T-helper 2 cell treated with Interferon-gamma antibody and Interleukin-4, amounts not matched to agents 5 μg/mL and 100 μg/mL, for 36 hours (primary cell): ENCODE measurements around the gene SLC38A2.
A peak's percentile ranks its signal among the peaks of the same experiment; 100 is the strongest.
"Not testable (repeated sequence)": the region's sequence is repeated elsewhere in the genome, so short reads cannot be mapped to it uniquely, and the experiment has no call there.

Source experiments
- DNase-seq: peaks from one replicate; pipeline ENCODE4 v3.0.0; 2021; ENCODE audit warnings: low spot score
- H3K27ac Mint-ChIP-seq: one replicate; pipeline ENCODE4 v1.8.0; 2021; ENCODE audit warnings: mild to moderate bottlenecking, mixed read lengths
- H3K27me3 Mint-ChIP-seq: one replicate; pipeline ENCODE4 v1.8.0; 2021; ENCODE audit warnings: low read depth, mixed read lengths
- H3K36me3 Mint-ChIP-seq: one replicate; pipeline ENCODE4 v1.8.0; 2021; ENCODE audit warnings: low read depth, mixed read lengths
- H3K4me1 Mint-ChIP-seq: one replicate; pipeline ENCODE4 v1.8.0; 2021; ENCODE audit warnings: low read depth, mixed read lengths
- H3K4me3 Mint-ChIP-seq: one replicate; pipeline ENCODE4 v1.8.0; 2022; ENCODE audit warnings: mild to moderate bottlenecking, moderate library complexity, mixed read lengths
- H3K9me3 Mint-ChIP-seq: one replicate; pipeline ENCODE4 v1.8.0; 2021; ENCODE audit warnings: mixed read lengths

The SLC38A2 gene

GRCh38 chr12:46403719-46404070 is 31.1 kb upstream of the SLC38A2 start:
- no peaks in the 10 kb centered on the region for H3K27me3 Mint-ChIP-seq
- no peak overlapping the region for H3K4me3 Mint-ChIP-seq
- H3K4me1 Mint-ChIP-seq: peaks cover 65% of the 10 kb centered on the region
- no peak for DNase-seq
- peaks cover 15% of the 10 kb centered on the region for H3K9me3 Mint-ChIP-seq
- H3K36me3 Mint-ChIP-seq: peaks cover 24% of the 10 kb centered on the region
- no peak overlapping the region for H3K27ac Mint-ChIP-seq

- H3K27me3 Mint-ChIP-seq: no peaks in the 10 kb centered on the region
- H3K27ac Mint-ChIP-seq: peak overlapping the region; percentile 2
- no peak overlapping the region for H3K4me3 Mint-ChIP-seq
- peaks cover 28% of the 10 kb centered on the region for H3K36me3 Mint-ChIP-seq
- peaks cover 19% of the 10 kb centered on the region for H3K9me3 Mint-ChIP-seq
- H3K4me1 Mint-ChIP-seq: peaks cover 70% of the 10 kb centered on the region
- no peak for DNase-seq
Observed at GRCh38 chr12:46402941-46403718, 30.6 kb upstream of the SLC38A2 start.

DNA sequence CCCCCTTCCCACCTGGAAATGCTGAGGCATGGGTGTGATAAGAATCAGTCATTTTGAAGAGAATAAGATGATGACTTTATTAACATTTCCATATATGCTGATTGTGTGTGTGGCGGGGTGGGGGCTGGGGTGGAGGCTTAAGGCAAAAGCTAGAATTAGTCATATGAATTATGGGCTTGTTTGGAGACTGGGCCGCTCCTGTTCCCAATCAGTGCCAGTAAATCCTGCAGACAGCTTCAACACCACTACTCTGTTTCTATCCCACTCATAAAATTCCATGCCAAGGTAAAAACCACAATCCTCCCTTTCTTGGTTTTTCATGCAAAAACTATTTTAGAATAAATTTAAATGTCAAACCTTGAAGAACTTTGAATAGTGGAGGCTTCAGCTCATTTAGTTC is 29.9 kb upstream of the SLC38A2 start:
- H3K36me3 Mint-ChIP-seq: peaks cover 35% of the 10 kb centered on the region
- no peak for DNase-seq
- no peak overlapping the region for H3K27ac Mint-ChIP-seq
- H3K4me3 Mint-ChIP-seq: no peak overlapping the region
- peaks cover 69% of the 10 kb centered on the region for H3K4me1 Mint-ChIP-seq
- H3K9me3 Mint-ChIP-seq: peaks cover 19% of the 10 kb centered on the region
- no peaks in the 10 kb centered on the region for H3K27me3 Mint-ChIP-seq

DNA sequence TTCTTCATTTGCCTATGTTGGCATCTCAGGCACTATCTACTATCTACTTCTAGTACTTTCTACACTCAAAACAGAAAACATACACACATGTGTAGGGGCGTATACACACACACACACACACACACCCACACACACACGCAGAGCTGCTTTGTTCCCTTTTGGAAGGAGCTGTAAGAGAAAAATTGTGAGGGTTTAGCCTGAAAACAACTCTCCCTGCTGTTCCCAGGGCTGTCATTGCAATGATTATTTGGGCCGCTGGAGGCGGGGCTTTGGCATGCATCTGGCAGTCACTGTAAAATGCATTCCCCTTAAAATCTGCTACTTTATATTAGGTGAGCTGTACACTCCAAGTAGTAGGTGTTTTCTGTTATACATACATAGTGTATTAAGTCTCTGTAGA is 29.1 kb upstream of the SLC38A2 start:
- H3K27ac Mint-ChIP-seq: no peak overlapping the region
- peaks cover 62% of the 10 kb centered on the region for H3K4me1 Mint-ChIP-seq
- DNase-seq: no peak
- no peaks in the 10 kb centered on the region for H3K27me3 Mint-ChIP-seq
- no peak overlapping the region for H3K4me3 Mint-ChIP-seq
- H3K9me3 Mint-ChIP-seq: peaks cover 19% of the 10 kb centered on the region
- peaks cover 36% of the 10 kb centered on the region for H3K36me3 Mint-ChIP-seq

DNA sequence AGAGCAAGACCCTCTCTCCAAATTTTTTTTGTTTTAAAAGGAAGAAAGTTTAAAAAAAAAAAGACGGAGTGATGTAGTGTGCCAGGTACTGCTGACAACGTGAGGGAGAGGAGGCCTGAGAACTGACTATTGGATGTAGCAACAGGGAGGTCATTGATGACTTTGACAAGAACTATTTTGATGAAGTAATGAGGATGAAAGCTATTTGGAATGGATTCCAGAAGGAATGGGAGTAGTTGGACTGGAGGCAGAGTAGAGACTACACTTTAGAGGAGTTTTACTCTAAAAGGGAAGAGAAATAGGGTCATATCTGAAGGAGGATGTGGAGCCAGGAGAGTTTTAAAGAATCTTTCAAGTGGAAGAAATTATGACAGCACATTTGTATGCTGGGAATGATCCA is 27.8 kb upstream of the SLC38A2 start:
- DNase-seq: no peak
- Mint-ChIP-seq H3K9me3 (peaks cover 19% of the 10 kb centered on the region), H3K4me1 (peaks cover 56% of the 10 kb centered on the region), H3K27ac (no peak overlapping the region), H3K36me3 (peaks cover 37% of the 10 kb centered on the region), H3K27me3 (no peaks in the 10 kb centered on the region), H3K4me3 (no peak overlapping the region)

DNA sequence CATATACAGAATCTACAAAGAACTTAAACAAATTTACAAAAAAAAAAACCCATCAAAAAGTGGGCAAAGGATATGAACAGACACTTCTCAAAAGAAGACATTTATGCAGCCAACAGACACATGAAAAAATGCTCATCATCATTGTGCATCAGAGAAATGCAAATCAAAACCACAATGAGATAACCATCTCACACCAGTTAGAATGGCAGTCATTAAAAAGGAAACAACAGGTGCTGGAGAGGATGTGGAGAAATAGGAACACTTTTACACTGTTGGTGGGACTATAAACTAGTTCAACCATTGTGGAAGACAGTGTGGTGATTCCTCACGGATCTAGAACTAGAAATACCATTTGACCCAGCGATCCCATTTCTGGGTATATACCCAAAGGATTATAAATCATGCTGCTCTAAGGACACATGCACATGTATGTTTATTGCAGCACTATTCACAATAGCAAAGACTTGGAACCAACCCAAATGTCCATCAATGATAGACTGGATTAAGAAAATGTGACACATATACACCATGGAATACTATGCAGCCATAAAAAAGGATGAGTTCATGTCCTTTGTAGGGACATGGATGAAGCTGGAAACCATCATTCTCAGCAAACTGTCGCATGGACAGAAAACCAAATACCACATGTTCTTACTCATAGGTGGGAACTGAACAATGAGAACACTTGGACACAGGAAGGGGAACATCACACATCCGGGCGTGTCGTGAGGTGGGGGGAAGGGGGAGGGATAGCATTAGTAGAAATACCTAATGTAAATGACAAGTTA is 27.1 kb upstream of the SLC38A2 start:
- Mint-ChIP-seq H3K27ac (peak overlapping the region; percentile 71), H3K36me3 (peaks cover 39% of the 10 kb centered on the region), H3K9me3 (peaks cover 19% of the 10 kb centered on the region), H3K4me3 (peak overlapping the region; percentile 50), H3K4me1 (peaks cover 56% of the 10 kb centered on the region)
- H3K27me3 Mint-ChIP-seq, DNase-seq: not testable (repeated sequence)

DNA sequence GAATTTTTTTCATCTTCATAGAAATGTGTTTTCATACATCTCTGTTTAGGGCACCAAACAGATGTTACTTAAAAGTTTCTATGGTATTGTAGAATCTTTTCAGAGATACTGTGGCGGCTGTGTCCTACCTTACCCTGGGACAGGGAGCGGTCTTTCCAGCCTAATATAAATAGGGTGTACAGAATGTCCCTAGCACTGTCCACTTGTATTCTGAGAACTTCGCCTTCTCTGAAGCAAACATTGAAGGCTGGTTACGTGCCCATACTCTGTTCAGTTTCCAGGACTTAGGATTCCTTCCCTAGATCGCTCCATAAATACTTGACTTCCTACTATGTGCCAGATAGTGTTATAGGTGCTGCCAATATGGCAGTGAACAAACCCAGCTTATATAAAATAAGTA is 24.3 kb upstream of the SLC38A2 start:
- no peak overlapping the region for H3K4me3 Mint-ChIP-seq
- DNase-seq: no peak
- H3K36me3 Mint-ChIP-seq: peaks cover 53% of the 10 kb centered on the region
- peaks cover 19% of the 10 kb centered on the region for H3K9me3 Mint-ChIP-seq
- H3K27me3 Mint-ChIP-seq: no peaks in the 10 kb centered on the region
- no peak overlapping the region for H3K27ac Mint-ChIP-seq
- peaks cover 41% of the 10 kb centered on the region for H3K4me1 Mint-ChIP-seq

GRCh38 chr12:46395388-46395787 is 22.8 kb upstream of the SLC38A2 start:
- no peak for DNase-seq
- H3K27ac Mint-ChIP-seq: no peak overlapping the region
- peaks cover 38% of the 10 kb centered on the region for H3K4me1 Mint-ChIP-seq
- H3K4me3 Mint-ChIP-seq: no peak overlapping the region
- H3K36me3 Mint-ChIP-seq: peaks cover 56% of the 10 kb centered on the region
- peaks cover 16% of the 10 kb centered on the region for H3K9me3 Mint-ChIP-seq
- H3K27me3 Mint-ChIP-seq: no peaks in the 10 kb centered on the region

GRCh38 chr12:46391630-46392029 is 19.1 kb upstream of the SLC38A2 start:
- DNase-seq: no peak
- Mint-ChIP-seq H3K9me3 (no peaks in the 10 kb centered on the region), H3K4me1 (peaks cover 41% of the 10 kb centered on the region), H3K36me3 (peaks cover 48% of the 10 kb centered on the region), H3K4me3 (no peak overlapping the region), H3K27ac (no peak overlapping the region), H3K27me3 (no peaks in the 10 kb centered on the region)

- DNase-seq: no peak
- no peaks in the 10 kb centered on the region for H3K27me3 Mint-ChIP-seq
- no peak overlapping the region for H3K4me3 Mint-ChIP-seq
- peaks cover 41% of the 10 kb centered on the region for H3K4me1 Mint-ChIP-seq
- peak overlapping the region; percentile 1 for H3K27ac Mint-ChIP-seq
- no peaks in the 10 kb centered on the region for H3K9me3 Mint-ChIP-seq
- peaks cover 46% of the 10 kb centered on the region for H3K36me3 Mint-ChIP-seq
Observed at GRCh38 chr12:46390881-46391280, 18.3 kb upstream of the SLC38A2 start.

DNA sequence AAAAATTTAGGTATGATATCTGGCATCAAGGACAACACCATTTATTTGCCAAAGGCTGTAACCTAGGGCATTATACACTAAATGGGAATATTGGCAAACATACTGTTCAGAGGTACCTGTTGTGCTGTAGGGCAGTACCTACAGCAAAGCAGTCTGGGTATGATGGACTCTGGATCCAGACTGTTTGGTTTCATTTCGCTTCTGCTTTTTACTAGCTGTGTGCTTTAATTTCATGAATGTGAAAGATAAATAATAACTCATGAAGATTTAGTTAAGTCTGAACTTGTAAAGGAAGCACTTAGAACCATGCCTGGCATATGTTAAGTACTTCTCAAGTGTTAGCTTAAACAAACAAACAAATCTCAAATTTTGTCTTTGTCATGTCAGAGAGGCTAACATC is 17.7 kb upstream of the SLC38A2 start:
- H3K27ac Mint-ChIP-seq: no peak overlapping the region

DNA sequence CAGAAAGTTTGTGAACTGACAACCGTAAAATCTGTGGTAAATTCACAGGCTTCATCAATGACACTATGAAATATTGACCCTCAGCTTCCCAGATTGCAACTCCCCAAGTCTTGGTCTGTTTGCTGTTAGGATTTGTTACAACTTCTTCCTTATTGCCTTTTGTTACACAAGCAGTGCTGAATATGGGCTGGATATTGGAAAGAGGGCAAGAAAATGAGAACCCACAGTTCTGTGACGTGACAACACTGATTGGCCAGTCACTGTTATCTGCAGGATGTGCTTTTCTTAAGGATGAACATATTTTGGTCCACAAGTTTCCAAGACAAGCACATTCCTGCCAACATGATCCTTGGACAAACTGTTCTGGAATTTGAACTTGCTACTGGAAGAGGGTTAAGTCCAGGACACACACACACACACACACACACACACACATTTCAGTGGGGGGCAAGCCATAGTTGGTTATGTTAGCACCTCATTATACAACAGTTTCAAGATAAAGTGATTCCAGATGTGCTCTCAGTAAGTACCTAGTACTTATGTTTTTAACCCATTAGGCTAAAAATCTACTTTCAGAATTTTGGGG is 16.6 kb upstream of the SLC38A2 start:
- Mint-ChIP-seq H3K4me3 (no peak overlapping the region), H3K4me1 (peaks cover 53% of the 10 kb centered on the region), H3K27me3 (no peaks in the 10 kb centered on the region), H3K9me3 (no peaks in the 10 kb centered on the region), H3K36me3 (peaks cover 41% of the 10 kb centered on the region), H3K27ac (no peak overlapping the region)
- DNase-seq: no peak

More for the DNA sequence above, 17.7 kb upstream of the SLC38A2 start:
- Mint-ChIP-seq H3K4me1 (peaks cover 45% of the 10 kb centered on the region), H3K27me3 (no peaks in the 10 kb centered on the region), H3K9me3 (no peaks in the 10 kb centered on the region), H3K36me3 (peaks cover 44% of the 10 kb centered on the region), H3K4me3 (no peak overlapping the region)
- no peak for DNase-seq

- DNase-seq: no peak
- Mint-ChIP-seq H3K4me3 (peak overlapping the region; percentile 29), H3K27ac (no peak overlapping the region), H3K4me1 (peaks cover 53% of the 10 kb centered on the region), H3K27me3 (no peaks in the 10 kb centered on the region), H3K36me3 (peaks cover 38% of the 10 kb centered on the region), H3K9me3 (no peaks in the 10 kb centered on the region)
Observed at GRCh38 chr12:46388427-46389021, 16.0 kb upstream of the SLC38A2 start.

- no peaks in the 10 kb centered on the region for H3K27me3 Mint-ChIP-seq
- peaks cover 55% of the 10 kb centered on the region for H3K4me1 Mint-ChIP-seq
- H3K9me3 Mint-ChIP-seq: no peaks in the 10 kb centered on the region
- H3K36me3 Mint-ChIP-seq: peaks cover 34% of the 10 kb centered on the region
- H3K27ac Mint-ChIP-seq: peak overlapping the region; percentile 76
- H3K4me3 Mint-ChIP-seq: peak overlapping the region; percentile 67
- peak; percentile 41 for DNase-seq
Observed at GRCh38 chr12:46387670-46388069, 15.1 kb upstream of the SLC38A2 start.
